Neural progenitor cell (in vitro differentiated cells): Measurements from ENCODE around the gene ATM.

ENCODE experiments used
- CTCF ChIP-seq: fragments of 200-600 bp; sonication (generic); IDR thresholded peaks from 2 replicates; pipeline ENCODE4 v1.5.1; 2017; ENCODE audit warnings: antibody characterized with exemption, mild to moderate bottlenecking
- EZH2 ChIP-seq: fragments of 200-600 bp; sonication (generic); IDR thresholded peaks from 2 replicates; pipeline ENCODE4 v1.6.1; 2017; ENCODE audit warnings: antibody characterized with exemption, mild to moderate bottlenecking, moderate library complexity
- EZH2phosphoT487 ChIP-seq: fragments of 200-600 bp; sonication (generic); IDR thresholded peaks from 2 replicates; pipeline ENCODE4 v1.6.1; 2017; ENCODE audit warnings: antibody characterized with exemption

GRCh38 chr11:108198833-108199232 is 24.0 kb upstream of the ATM start:
- no peak for TF ChIP-seq CTCF
- no peak for TF ChIP-seq EZH2
- TF ChIP-seq EZH2phosphoT487 = no peak
